Smooth muscle cell (in vitro differentiated cells): ENCODE measurements around the gene STK38. TPM values are rescaled to one million over a fixed set of nuclear protein-coding genes. Genes with fewer than 3 reads are reported as not detected.

Experiments
- DNase-seq: peaks from one replicate; lab custom pipeline; 2025; ENCODE audit not compliant: unreplicated experiment; lab: John Stamatoyannopoulos, UW
- H2AFZ ChIP-seq: fragments of 200-600 bp; sonication (generic); 2 replicates; pipeline ENCODE4 v1.6.0; 2016; ENCODE audit warnings: antibody characterized with exemption, low read depth, mild to moderate bottlenecking
- H3F3A ChIP-seq: fragments of 200-600 bp; sonication (generic); 2 replicates; pipeline ENCODE4 v1.6.0; 2017; ENCODE audit warnings: antibody characterized with exemption, low read depth
- H3K27ac ChIP-seq: fragments of 200-600 bp; sonication (generic); 2 replicates; pipeline ENCODE4 v1.5.1; 2016; ENCODE audit warnings: low read depth, mild to moderate bottlenecking
- H3K27me3 ChIP-seq: fragments of 200-600 bp; sonication (generic); 2 replicates; pipeline ENCODE4 v1.6.1; 2016; ENCODE audit warnings: low read depth, mild to moderate bottlenecking
- H3K36me3 ChIP-seq: fragments of 200-600 bp; sonication (generic); 2 replicates; pipeline ENCODE4 v1.5.1; 2016; ENCODE audit warnings: low read depth
- H3K4me1 ChIP-seq: fragments of 200-600 bp; sonication (generic); 2 replicates; pipeline ENCODE4 v1.5.1; 2016; ENCODE audit warnings: low read depth
- H3K4me2 ChIP-seq: fragments of 200-600 bp; sonication (generic); 2 replicates; pipeline ENCODE4 v1.6.0; 2016; ENCODE audit warnings: mild to moderate bottlenecking
- H3K4me3 ChIP-seq: fragments of 200-600 bp; sonication (generic); 2 replicates; pipeline ENCODE4 v1.5.1; 2016; ENCODE audit warnings: mild to moderate bottlenecking
- H3K79me2 ChIP-seq: fragments of 200-600 bp; sonication (generic); 2 replicates; pipeline ENCODE4 v1.6.0; 2016; ENCODE audit warnings: low read depth, mild to moderate bottlenecking
- H3K9ac ChIP-seq: fragments of 200-600 bp; sonication (generic); 2 replicates; pipeline ENCODE4 v1.6.0; 2016; ENCODE audit warnings: low read depth
- H3K9me3 ChIP-seq: fragments of 200-600 bp; sonication (generic); replicated peaks from 2 replicates; pipeline ENCODE4 v1.5.1; 2016; ENCODE audit warnings: low read depth
- H4K20me1 ChIP-seq: fragments of 200-600 bp; sonication (generic); 2 replicates; pipeline ENCODE4 v1.6.0; 2016; ENCODE audit warnings: low read depth
- WGBS: methylation state at CpG from one replicate; pipeline ENCODE4 v1.1.7; 2016; ENCODE audit warnings: low lambda C conversion rate; 5-methylcytosine and 5-hydroxymethylcytosine counted together
- polyA plus RNA-seq: library from polyadenylated mRNA; unstranded; fragments of >200 nt; fragmentation: Nextera tagmentation; extraction: Ambion mirVana; gene quantifications from 2 replicates; pipeline ENCODE4 v1.2.1, GENCODE V29; 2016
- total RNA-seq: library from RNA; depleted of rRNA; stranded (reverse); fragments of >200 nt; gene quantifications from 2 replicates; pipeline ENCODE4 v1.2.3, GENCODE V29; 2014
- TF ChIP-seq, protein P1 (sequence below): fragments of 200-600 bp; sonication (generic); IDR thresholded peaks from 2 replicates; pipeline ENCODE4 v1.5.1; 2017; ENCODE audit warnings: borderline replicate concordance, mild to moderate bottlenecking, antibody characterized with exemption; ENCODE audit not compliant: insufficient read depth, poor library complexity, severe bottlenecking

The STK38 gene
- total and polyA plus RNA-seq, 2 experiments from 2014 or later, result 34.5 to 34.6 TPM

GRCh38 chr6:36559011-36559793 is 11.9 kb upstream of the STK38 start:
- WGBS, result 90% methylated on average over 7 of the region's 7 CpGs
- TF ChIP-seq, protein P1, sequence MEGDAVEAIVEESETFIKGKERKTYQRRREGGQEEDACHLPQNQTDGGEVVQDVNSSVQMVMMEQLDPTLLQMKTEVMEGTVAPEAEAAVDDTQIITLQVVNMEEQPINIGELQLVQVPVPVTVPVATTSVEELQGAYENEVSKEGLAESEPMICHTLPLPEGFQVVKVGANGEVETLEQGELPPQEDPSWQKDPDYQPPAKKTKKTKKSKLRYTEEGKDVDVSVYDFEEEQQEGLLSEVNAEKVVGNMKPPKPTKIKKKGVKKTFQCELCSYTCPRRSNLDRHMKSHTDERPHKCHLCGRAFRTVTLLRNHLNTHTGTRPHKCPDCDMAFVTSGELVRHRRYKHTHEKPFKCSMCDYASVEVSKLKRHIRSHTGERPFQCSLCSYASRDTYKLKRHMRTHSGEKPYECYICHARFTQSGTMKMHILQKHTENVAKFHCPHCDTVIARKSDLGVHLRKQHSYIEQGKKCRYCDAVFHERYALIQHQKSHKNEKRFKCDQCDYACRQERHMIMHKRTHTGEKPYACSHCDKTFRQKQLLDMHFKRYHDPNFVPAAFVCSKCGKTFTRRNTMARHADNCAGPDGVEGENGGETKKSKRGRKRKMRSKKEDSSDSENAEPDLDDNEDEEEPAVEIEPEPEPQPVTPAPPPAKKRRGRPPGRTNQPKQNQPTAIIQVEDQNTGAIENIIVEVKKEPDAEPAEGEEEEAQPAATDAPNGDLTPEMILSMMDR, result no peak
- H3K4me1 ChIP-seq, result peaks cover 7% of the 10 kb centered on the region
- no peaks in the 10 kb centered on the region for H4K20me1 ChIP-seq
- H3K79me2 ChIP-seq, result no peaks in the 10 kb centered on the region
- H2AFZ ChIP-seq, result no peak overlapping the region
- no peak for DNase-seq
- H3K4me2 ChIP-seq, result no peak overlapping the region
- H3K36me3 ChIP-seq, result no peaks in the 10 kb centered on the region
- no peaks in the 10 kb centered on the region for H3F3A ChIP-seq
- H3K4me3 ChIP-seq, result no peak overlapping the region
- no peaks in the 10 kb centered on the region for H3K9me3 ChIP-seq
- no peak overlapping the region for H3K27ac ChIP-seq
- no peak overlapping the region for H3K9ac ChIP-seq
- no peaks in the 10 kb centered on the region for H3K27me3 ChIP-seq

DNA sequence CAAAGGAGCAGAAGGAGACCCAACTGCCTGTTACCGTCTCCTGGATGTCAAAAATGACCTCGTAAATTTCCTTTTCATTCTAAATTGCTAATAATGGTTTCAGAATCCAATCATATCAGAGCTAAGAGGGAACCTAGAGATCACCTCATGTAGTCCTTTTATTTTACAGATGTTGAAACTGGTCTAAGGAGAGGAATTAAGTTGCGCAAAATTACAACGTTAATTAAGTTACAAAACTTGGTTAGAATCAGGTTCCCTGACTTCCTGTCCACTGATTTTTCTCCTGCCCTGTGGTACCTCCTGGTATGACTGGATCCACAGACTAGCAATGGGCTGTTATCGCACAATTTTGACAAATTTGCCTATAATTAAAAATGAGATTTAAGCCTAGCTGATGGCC is 9.0 kb upstream of the STK38 start:
- Histone ChIP-seq H3K36me3 (no peaks in the 10 kb centered on the region), H3F3A (no peaks in the 10 kb centered on the region), H3K9me3 (no peaks in the 10 kb centered on the region), H3K79me2 (no peaks in the 10 kb centered on the region), H3K9ac (no peak overlapping the region), H3K27me3 (no peaks in the 10 kb centered on the region), H3K4me1 (no peaks in the 10 kb centered on the region), H4K20me1 (no peaks in the 10 kb centered on the region), H3K4me3 (no peak overlapping the region), H3K4me2 (no peak overlapping the region), H2AFZ (no peak overlapping the region), H3K27ac (no peak overlapping the region)
- 87% methylated on average over 5 of the region's 5 CpGs for WGBS
- TF ChIP-seq, protein P1, result no peak
- no peak for DNase-seq

- H3K4me2 ChIP-seq, result no peak overlapping the region
- WGBS, result 88% methylated on average over 1 of the region's 1 CpG
- no peak for DNase-seq
- H3K27ac ChIP-seq, result no peak overlapping the region
- H3K4me3 ChIP-seq, result no peak overlapping the region
- no peaks in the 10 kb centered on the region for H3K4me1 ChIP-seq
- H3K9ac ChIP-seq, result no peak overlapping the region
- no peak overlapping the region for H2AFZ ChIP-seq
- H3K9me3 ChIP-seq, result no peaks in the 10 kb centered on the region
- no peaks in the 10 kb centered on the region for H3K36me3 ChIP-seq
- TF ChIP-seq, protein P1, result no peak
- H3K27me3 ChIP-seq, result no peaks in the 10 kb centered on the region
- H3F3A ChIP-seq, result no peaks in the 10 kb centered on the region
- H3K79me2 ChIP-seq, result no peaks in the 10 kb centered on the region
- H4K20me1 ChIP-seq, result no peaks in the 10 kb centered on the region
Observed at GRCh38 chr6:36555750-36556252, 8.5 kb upstream of the STK38 start.

GRCh38 chr6:36550473-36551000 is 3.3 kb upstream of the STK38 start:
- WGBS, result 95% methylated on average over 1 of the region's 1 CpG
- Histone ChIP-seq H2AFZ (no peak overlapping the region), H3K36me3 (no peaks in the 10 kb centered on the region), H3K27me3 (no peaks in the 10 kb centered on the region), H3F3A (peaks cover 8% of the 10 kb centered on the region), H4K20me1 (peaks cover 10% of the 10 kb centered on the region), H3K79me2 (peaks cover 13% of the 10 kb centered on the region), H3K9me3 (no peaks in the 10 kb centered on the region), H3K4me2 (no peak overlapping the region), H3K4me3 (no peak overlapping the region), H3K9ac (no peak overlapping the region), H3K27ac (no peak overlapping the region), H3K4me1 (peaks cover 9% of the 10 kb centered on the region)
- TF ChIP-seq, protein P1, result no peak
- DNase-seq, result no peak
